OCI-LY1 (cell line): ENCODE data around the gene DNAL4.

Experiments used
- H2AFZ ChIP-seq: fragments of 200-600 bp; sonication (generic), shearing (Covaris generic); 2 replicates; pipeline ENCODE4 v1.6.0; 2014; ENCODE audit warnings: antibody characterized with exemption, mild to moderate bottlenecking, low read length
- H3F3A ChIP-seq: fragments of 200-600 bp; sonication (generic), shearing (Covaris generic); 2 replicates; pipeline ENCODE4 v1.6.0; 2014; ENCODE audit warnings: mild to moderate bottlenecking, antibody characterized with exemption, low read length, moderate library complexity; ENCODE audit not compliant: insufficient read depth
- H3K27ac ChIP-seq: fragments of 200-600 bp; sonication (generic); 2 replicates; pipeline ENCODE4 v1.5.1; 2014; ENCODE audit warnings: low read length, mixed run types, mild to moderate bottlenecking, low read depth; ENCODE audit not compliant: poor library complexity, severe bottlenecking
- H3K27me3 ChIP-seq: fragments of 200-600 bp; sonication (generic); 2 replicates; pipeline ENCODE4 v1.6.0; 2014; ENCODE audit warnings: antibody characterized with exemption, mild to moderate bottlenecking, low read length, moderate library complexity; ENCODE audit not compliant: insufficient read depth
- H3K36me3 ChIP-seq: fragments of 200-600 bp; sonication (generic); 2 replicates; pipeline ENCODE4 v1.6.1; 2014; ENCODE audit warnings: mild to moderate bottlenecking, antibody characterized with exemption, low read length, moderate library complexity, mixed read lengths; ENCODE audit not compliant: insufficient read depth
- H3K4me1 ChIP-seq: fragments of 200-600 bp; sonication (generic); 2 replicates; pipeline ENCODE4 v1.5.1; 2014; ENCODE audit warnings: mild to moderate bottlenecking, low read length, moderate library complexity; ENCODE audit not compliant: insufficient read depth, severe bottlenecking
- H3K4me2 ChIP-seq: fragments of 200-600 bp; sonication (generic), shearing (Covaris generic); 2 replicates; pipeline ENCODE4 v1.6.1; 2014; ENCODE audit warnings: low read length
- H3K4me3 ChIP-seq: fragments of 200-600 bp; sonication (generic); 2 replicates; pipeline ENCODE4 v1.5.1; 2014; ENCODE audit warnings: low read length, low read depth, mild to moderate bottlenecking, mixed read lengths; ENCODE audit not compliant: poor library complexity, severe bottlenecking
- H3K79me2 ChIP-seq: fragments of 200-600 bp; shearing (Covaris generic); 2 replicates; pipeline ENCODE4 v1.6.1; 2016; ENCODE audit warnings: mixed run types, low read length, mixed read lengths; ENCODE audit not compliant: insufficient read depth
- H3K9ac ChIP-seq: fragments of 200-600 bp; sonication (generic), shearing (Covaris generic); 2 replicates; pipeline ENCODE4 v1.6.1; 2014; ENCODE audit warnings: mild to moderate bottlenecking, low read length, mixed read lengths
- H3K9me2 ChIP-seq: fragments of 200-600 bp; sonication (generic), shearing (Covaris generic); 2 replicates; pipeline ENCODE4 v1.6.1; 2014; ENCODE audit warnings: low read depth, mild to moderate bottlenecking, low read length, mixed read lengths
- H3K9me3 ChIP-seq: fragments of 200-600 bp; shearing (Covaris generic); 2 replicates; pipeline ENCODE4 v1.6.1; 2014; ENCODE audit warnings: low read length, mixed read lengths
- H4K20me1 ChIP-seq: fragments of 200-600 bp; sonication (generic), shearing (Covaris generic); 2 replicates; pipeline ENCODE4 v1.6.0; 2016; ENCODE audit warnings: mild to moderate bottlenecking, low read length; ENCODE audit not compliant: insufficient read depth
- CTCF ChIP-seq: fragments of 200-600 bp; sonication (generic), shearing (Covaris generic); IDR thresholded peaks from 2 replicates; pipeline ENCODE4 v1.5.1; 2017; ENCODE audit warnings: mild to moderate bottlenecking, antibody characterized with exemption, low read length, moderate library complexity, mixed read lengths
- EZH2 ChIP-seq: fragments of 200-600 bp; sonication (generic), shearing (Covaris generic); IDR thresholded peaks from 2 replicates; pipeline ENCODE4 v1.8.0; 2017; ENCODE audit warnings: borderline replicate concordance, mixed run types, mild to moderate bottlenecking, antibody characterized with exemption, low read length, moderate library complexity, mixed read lengths

Gene DNAL4

GRCh38 chr22:38826386-38826785 lies 32.4 kb upstream of the DNAL4 start:
- Histone ChIP-seq H3K4me2 (no peak overlapping the region), H3K27ac (no peak overlapping the region), H3K36me3 (no peaks in the 10 kb centered on the region), H3K27me3 (no peaks in the 10 kb centered on the region; the same call in 1 of the 2 replicates), H3K9me3 (no peaks in the 10 kb centered on the region), H3K4me1 (no peaks in the 10 kb centered on the region), H3K79me2 (no peaks in the 10 kb centered on the region), H4K20me1 (no peaks in the 10 kb centered on the region), H3K9me2 (no peaks in the 10 kb centered on the region), H3K4me3 (no peak overlapping the region), H2AFZ (no peak overlapping the region), H3K9ac (no peak overlapping the region), H3F3A (no peaks in the 10 kb centered on the region)
- no peak for TF ChIP-seq CTCF
- no peak for TF ChIP-seq EZH2

- Histone ChIP-seq H4K20me1 (no peaks in the 10 kb centered on the region), H3F3A (no peaks in the 10 kb centered on the region), H2AFZ (no peak overlapping the region), H3K4me2 (no peak overlapping the region), H3K36me3 (no peaks in the 10 kb centered on the region), H3K9ac (no peak overlapping the region), H3K9me2 (no peaks in the 10 kb centered on the region), H3K4me3 (no peak overlapping the region), H3K4me1 (no peaks in the 10 kb centered on the region), H3K79me2 (no peaks in the 10 kb centered on the region), H3K27ac (no peak overlapping the region), H3K9me3 (no peaks in the 10 kb centered on the region), H3K27me3 (no peaks in the 10 kb centered on the region; the same call in 1 of the 2 replicates)
- peak; percentile 20; the same call in 1 of the 2 replicates for TF ChIP-seq CTCF
- no peak for TF ChIP-seq EZH2
Measured at GRCh38 chr22:38824585-38824984, 30.6 kb upstream of the DNAL4 start.

- TF ChIP-seq EZH2, result no peak
- TF ChIP-seq CTCF, result no peak
- Histone ChIP-seq H2AFZ (no peak overlapping the region), H3K9ac (no peak overlapping the region), H3K79me2 (no peaks in the 10 kb centered on the region), H3K4me2 (no peak overlapping the region), H3K36me3 (no peaks in the 10 kb centered on the region), H3K27me3 (no peaks in the 10 kb centered on the region; the same call in 1 of the 2 replicates), H3K27ac (no peak overlapping the region), H4K20me1 (no peaks in the 10 kb centered on the region), H3K4me3 (no peak overlapping the region), H3K4me1 (no peaks in the 10 kb centered on the region), H3F3A (no peaks in the 10 kb centered on the region), H3K9me2 (no peaks in the 10 kb centered on the region), H3K9me3 (no peaks in the 10 kb centered on the region)
Measured at GRCh38 chr22:38823637-38824036, 29.7 kb upstream of the DNAL4 start.
